Ascending aorta (tissue), 2 donors: ENCODE measurements around the gene BPHL. TPM values are rescaled to one million over a fixed set of nuclear protein-coding genes. Genes with fewer than 3 reads are reported as not detected.

Experiments
- DNase-seq, 2 donors: peaks; one replicate each; pipeline ENCODE4 v3.0.0-alpha.2; 2019; ENCODE audit warnings: low spot score in 2 of 2
- H3K27ac ChIP-seq, 2 donors: fragments of 200-600 bp; sonication (generic); one replicate each; pipeline ENCODE4 v1.5.1; 2016 to 2017; ENCODE audit warnings: mild to moderate bottlenecking in 1 of 2
- H3K27me3 ChIP-seq: fragments of 200-600 bp; sonication (generic); one replicate; pipeline ENCODE4 v1.5.1; 2017
- H3K36me3 ChIP-seq, 2 donors: fragments of 200-600 bp; sonication (generic); one replicate each; pipeline ENCODE4 v1.5.1; 2016
- H3K4me1 ChIP-seq, 2 donors: fragments of 200-600 bp; sonication (generic); one replicate each; pipeline ENCODE4 v1.5.1; 2016 to 2017; ENCODE audit warnings: mild to moderate bottlenecking in 1 of 2
- H3K4me3 ChIP-seq, 2 donors: fragments of 200-600 bp; sonication (generic); one replicate each; pipeline ENCODE4 v1.5.1; 2016 to 2017; ENCODE audit warnings: mild to moderate bottlenecking in 1 of 2
- H3K9me3 ChIP-seq, 2 donors: fragments of 200-600 bp; sonication (generic); one replicate each; pipeline ENCODE4 v1.5.1; 2016
- CTCF ChIP-seq, 3 experiments: fragments of 200-600 bp in 2 of 3; fragments of 450-650 bp in 1 of 3; sonication (generic) in 2 of 3; IDR thresholded peaks; one replicate each; pipeline ENCODE4 v1.5.1; 2016 to 2019; ENCODE audit warnings: antibody characterized with exemption in 3 of 3, mild to moderate bottlenecking in 1 of 3, moderate library complexity in 1 of 3
- intact Hi-C: fragments of 100-400 bp; cut with DNase I; formaldehyde crosslinking; loops from one replicate; pipeline ENCODE4 v1.15.1; 2023
- total RNA-seq: library from RNA; depleted of rRNA; stranded (reverse); fragments of >200 nt; gene quantifications from one replicate; pipeline ENCODE4 v1.1.0, GENCODE V29; 2016

The BPHL gene
- total RNA-seq, 1 donor from 2014 or later = 7.7 TPM

GRCh38 chr6:3157131-3157933 lies 38.8 kb downstream of the BPHL start, which contains the start of gene TUBB2A:
Gene TUBB2A (minus strand): TSS chr6:3157544. CDS start chr6:3157463, 81 bp downstream.
- Histone ChIP-seq H3K9me3 (no peaks in the 10 kb centered on the region), H3K4me1 (peaks cover 0 to 3% of the 10 kb centered on the region in 2 donors), H3K27ac (peak within 1 kb of the TSS; percentile 99), H3K4me3 (peak within 1 kb of the TSS; percentile 70 to 99), H3K36me3 (peaks cover 4 to 9% of the 10 kb centered on the region in 2 donors), H3K27me3 (no peaks in the 10 kb centered on the region)
- TF ChIP-seq CTCF (IDR thresholded peaks at IDR 0.05) = peak; percentile 22 to 62 (median 36)
- DNase-seq = peak in 1 of 2 donors; percentile 91
- intact Hi-C loops = loop anchor here (1.0 to 5.0 kb wide), 6 partner anchors 31 to 865 kb away; partner anchors contain the start of genes BPHL and RIPK1

GRCh38 chr6:3159805-3160781 lies 41.6 kb downstream of the BPHL start:
- no peak for TF ChIP-seq CTCF (IDR thresholded peaks at IDR 0.05)
- Histone ChIP-seq H3K27ac (peak overlapping the region in 1 of 2 donors; percentile 33), H3K36me3 (peaks cover 0 to 5% of the 10 kb centered on the region in 2 donors), H3K27me3 (no peaks in the 10 kb centered on the region), H3K4me1 (peaks cover 0 to 7% of the 10 kb centered on the region in 2 donors), H3K4me3 (no peak overlapping the region), H3K9me3 (no peaks in the 10 kb centered on the region)
- intact Hi-C loops = loop anchor here (5.0 to 10.0 kb wide), 3 partner anchors 67 to 862 kb away; partner anchors contain the start of gene TUBB2B
- DNase-seq = no peak

GRCh38 chr6:3162067-3162497 lies 43.6 kb downstream of the BPHL start:
- intact Hi-C loops = loop anchor here (5.0 to 10.0 kb wide), 2 partner anchors 65 to 193 kb away; partner anchors contain the start of gene TUBB2B
- no peaks in the 10 kb centered on the region for H3K36me3 ChIP-seq

GRCh38 chr6:3162565-3163247 lies 44.2 kb downstream of the BPHL start:
- H3K4me1 ChIP-seq = peaks cover 0 to 4% of the 10 kb centered on the region in 2 donors
- no peaks in the 10 kb centered on the region for H3K9me3 ChIP-seq
- peak overlapping the region; percentile 90 to 95 for H3K27ac ChIP-seq
- no peaks in the 10 kb centered on the region for H3K27me3 ChIP-seq
- intact Hi-C loops = loop anchor here (5.0 to 10.0 kb wide), 2 partner anchors 65 to 192 kb away; partner anchors contain the start of gene TUBB2B
- no peaks in the 10 kb centered on the region for H3K36me3 ChIP-seq
- TF ChIP-seq CTCF (IDR thresholded peaks at IDR 0.05) = peak in 2 of 3 experiments; percentile 4 to 37
- peak in 1 of 2 donors; percentile 84 for DNase-seq
- H3K4me3 ChIP-seq = peak overlapping the region; percentile 84 to 92

More at GRCh38 chr6:3162067-3162497, 43.6 kb downstream of the BPHL start:
- H3K4me3 ChIP-seq = peak overlapping the region in 1 of 2 donors; percentile 92
- peaks cover 0 to 4% of the 10 kb centered on the region in 2 donors for H3K4me1 ChIP-seq
- TF ChIP-seq CTCF (IDR thresholded peaks at IDR 0.05) = no peak
- no peaks in the 10 kb centered on the region for H3K9me3 ChIP-seq
- H3K27me3 ChIP-seq = no peaks in the 10 kb centered on the region
- peak overlapping the region; percentile 90 to 95 for H3K27ac ChIP-seq
- no peak for DNase-seq
